HEK293 (cell line): ENCODE measurements around the gene RHBG.

Source experiments
- CTCF ChIA-PET: fragments of 350-600 bp; formaldehyde crosslinking; extraction: SDS; loops from one replicate; lab custom pipeline; 2021; ENCODE audit warnings: antibody characterized with exemption; lab: Yijun Ruan, JAX
- POLR2A ChIA-PET: fragments of 300-600 bp; formaldehyde crosslinking; extraction: SDS; loops from one replicate; lab custom pipeline; 2020; ENCODE audit warnings: antibody characterized with exemption, inconsistent platforms; lab: Yijun Ruan, JAX
- H3K27ac ChIP-seq: fragments of 200-500 bp; sonication (Bioruptor generic); 2 replicates; pipeline ENCODE4 v1.5.1; 2014; ENCODE audit warnings: low read depth, low read length, control low read depth, inconsistent platforms; ENCODE audit errors: extremely low read depth
- H3K36me3 ChIP-seq, 2 experiments: fragments of 200-500 bp in 1 of 2; sonication (Bioruptor generic) in 1 of 2; 1 replicate in 1 of 2; 2 replicates in 1 of 2; pipeline ENCODE4 v1.5.1; 2014 to 2017; ENCODE audit warnings: inconsistent platforms in 2 of 2, low read length in 2 of 2; ENCODE audit not compliant: control insufficient read depth in 2 of 2, insufficient read depth in 1 of 2
- H3K4me1 ChIP-seq: fragments of 200-500 bp; sonication (Bioruptor generic); 2 replicates; pipeline ENCODE4 v1.5.1; 2014; ENCODE audit warnings: mild to moderate bottlenecking, low read length, inconsistent platforms; ENCODE audit not compliant: control insufficient read depth, insufficient read depth
- H3K4me3 ChIP-seq: 2 replicates; pipeline ENCODE4 v1.5.1; 2011; ENCODE audit warnings: low read depth, mild to moderate bottlenecking, control low read depth, low read length, moderate library complexity
- H3K9me3 ChIP-seq: fragments of 200-500 bp; sonication (Bioruptor generic); 2 replicates; pipeline ENCODE4 v1.5.1; 2014; ENCODE audit warnings: low read depth, low read length, inconsistent platforms; ENCODE audit not compliant: control insufficient read depth, insufficient read depth
- EGR2 ChIP-seq: fragments of 450-650 bp; formaldehyde crosslinking; IDR thresholded peaks from 2 replicates; pipeline ENCODE4 v1.5.1; 2016; ENCODE audit warnings: low read depth, missing biosample characterization, missing genetic modification characterization
- FEZF1 ChIP-seq: fragments of 450-650 bp; formaldehyde crosslinking; IDR thresholded peaks from 2 replicates; pipeline ENCODE4 v1.5.1; 2016; ENCODE audit warnings: missing biosample characterization, missing genetic modification characterization
- GLI2 ChIP-seq: fragments of 450-650 bp; formaldehyde crosslinking; IDR thresholded peaks from 2 replicates; pipeline ENCODE4; 2017; ENCODE audit warnings: missing biosample characterization, missing genetic modification characterization, low read depth, borderline replicate concordance
- OVOL3 ChIP-seq: fragments of 450-650 bp; formaldehyde crosslinking; IDR thresholded peaks from 2 replicates; pipeline ENCODE4 v1.5.1; 2016; ENCODE audit warnings: missing biosample characterization, missing genetic modification characterization
- PRDM2 ChIP-seq: fragments of 450-650 bp; formaldehyde crosslinking; IDR thresholded peaks from 2 replicates; pipeline ENCODE4 v1.5.1; 2016; ENCODE audit warnings: missing biosample characterization, missing genetic modification characterization, borderline replicate concordance
- SCRT1 ChIP-seq: fragments of 450-650 bp; formaldehyde crosslinking; IDR thresholded peaks from 2 replicates; pipeline ENCODE4 v1.5.1; 2016; ENCODE audit warnings: missing biosample characterization, missing genetic modification characterization, borderline replicate concordance
- ZNF148 ChIP-seq: fragments of 450-650 bp; formaldehyde crosslinking; IDR thresholded peaks from 2 replicates; pipeline ENCODE4 v1.5.0; 2017; ENCODE audit warnings: missing biosample characterization, missing genetic modification characterization, borderline replicate concordance
- ZNF350 ChIP-seq: fragments of 450-650 bp; formaldehyde crosslinking; IDR thresholded peaks from 2 replicates; pipeline ENCODE4 v1.5.0; 2017; ENCODE audit warnings: missing biosample characterization, mild to moderate bottlenecking, missing genetic modification characterization
- ZNF585B ChIP-seq: fragments of 450-650 bp; formaldehyde crosslinking; IDR thresholded peaks from 2 replicates; pipeline ENCODE4 v1.5.1; 2016; ENCODE audit warnings: missing biosample characterization, missing genetic modification characterization
- ZNF768 ChIP-seq: fragments of 450-650 bp; formaldehyde crosslinking; IDR thresholded peaks from 2 replicates; pipeline ENCODE4 v1.5.1; 2018; ENCODE audit warnings: missing biosample characterization, mild to moderate bottlenecking, missing genetic modification characterization
- ZSCAN5A ChIP-seq: fragments of 450-650 bp; formaldehyde crosslinking; IDR thresholded peaks from 2 replicates; pipeline ENCODE4 v1.5.1; 2016; ENCODE audit warnings: missing biosample characterization, missing genetic modification characterization

RHBG gene

GRCh38 chr1:156357977-156358376 lies 11.0 kb upstream of the RHBG start (continued):
- TF ChIP-seq ZNF148 (no peak), ZNF350 (tag by site-specific recombination) (no peak), PRDM2 (tag by site-specific recombination) (no peak), EGR2 (tag by site-specific recombination) (no peak), GLI2 (tag by site-specific recombination) (no peak)

GRCh38 chr1:156358641-156359040 lies 10.4 kb upstream of the RHBG start:
- Histone ChIP-seq H3K9me3 (no peaks in the 10 kb centered on the region), H3K27ac (no peak overlapping the region), H3K4me1 (no peaks in the 10 kb centered on the region), H3K4me3 (no peak overlapping the region), H3K36me3 (no peaks in the 10 kb centered on the region)
- ChIA-PET CTCF (interaction anchor here (0.6 to 4.7 kb wide), 13 partner anchors 12 to 617 kb away, joined by 3 to 36 read pairs (median 4); partner anchors contain the start of gene RHBG), POLR2A (no interaction called here)
- TF ChIP-seq ZNF768 (tag by site-specific recombination) (no peak), FEZF1 (tag by site-specific recombination) (peak; percentile 19; the same call in 1 of the 2 replicates)

- ChIA-PET CTCF (interaction anchor here (0.6 to 4.7 kb wide), 16 partner anchors 12 to 618 kb away, joined by 3 to 36 read pairs (median 4); partner anchors contain the start of gene RHBG), POLR2A (no interaction called here)
- no peak for TF ChIP-seq OVOL3 (tag by site-specific recombination)
- TF ChIP-seq ZNF585B = no peak
- TF ChIP-seq SCRT1 = no peak
- TF ChIP-seq ZSCAN5A = no peak
Measured at GRCh38 chr1:156359249-156359648, 9.8 kb upstream of the RHBG start.

More at GRCh38 chr1:156359249-156359648, 9.8 kb upstream of the RHBG start:
- no peak overlapping the region for H3K4me3 ChIP-seq
- H3K27ac ChIP-seq = no peak overlapping the region
- no peaks in the 10 kb centered on the region for H3K36me3 ChIP-seq
- no peaks in the 10 kb centered on the region for H3K4me1 ChIP-seq
- no peaks in the 10 kb centered on the region for H3K9me3 ChIP-seq
